AG04450 (cell line): Measurements from ENCODE around the gene PAWR. TPM values are rescaled to one million over a fixed set of nuclear protein-coding genes. Genes with fewer than 3 reads are reported as not detected.

Experiments
- CTCF ChIA-PET: fragments of 300-600, 350-600 bp; formaldehyde crosslinking; extraction: SDS; loops from one replicate; lab custom pipeline; 2022; ENCODE audit warnings: antibody characterized with exemption, inconsistent platforms; lab: Charles Lee
- POLR2A ChIA-PET: fragments of 350-600 bp; formaldehyde crosslinking; extraction: SDS; loops from one replicate; lab custom pipeline; 2021; ENCODE audit warnings: antibody characterized with exemption, inconsistent platforms; lab: Yijun Ruan, JAX
- DNase-seq: peaks from one replicate; pipeline ENCODE4 v3.0.0-alpha.2; 2011; ENCODE audit warnings: low read depth, low spot score
- H3K27ac ChIP-seq: one replicate; pipeline ENCODE4 v1.5.1; 2012; ENCODE audit warnings: low read depth, low read length, control low read depth
- H3K27me3 ChIP-seq: one replicate; pipeline ENCODE4 v1.6.0; 2012; ENCODE audit warnings: low read length; ENCODE audit not compliant: control insufficient read depth, insufficient read depth
- H3K4me3 ChIP-seq: 2 replicates; pipeline ENCODE4 v1.5.1; 2011; ENCODE audit warnings: mild to moderate bottlenecking, low read depth, low read length, control low read depth
- H3K9me3 ChIP-seq: 2 replicates; pipeline ENCODE4 v1.5.1; 2012; ENCODE audit warnings: low read length; ENCODE audit not compliant: control insufficient read depth, insufficient read depth
- polyA plus RNA-seq: library from polyadenylated mRNA; depleted of rRNA; stranded (reverse); fragments of >200 nt; gene quantifications from 2 replicates; pipeline ENCODE4 v1.2.3, GENCODE V29; 2011
- TF ChIP-seq, protein P1 (sequence below): IDR thresholded peaks from 2 replicates; pipeline ENCODE4 v1.5.1; 2011; ENCODE audit warnings: low read depth, low read length, control low read depth, inconsistent platforms

Gene PAWR
- polyA plus RNA-seq, 1 experiment = 15.7 TPM

DNA sequence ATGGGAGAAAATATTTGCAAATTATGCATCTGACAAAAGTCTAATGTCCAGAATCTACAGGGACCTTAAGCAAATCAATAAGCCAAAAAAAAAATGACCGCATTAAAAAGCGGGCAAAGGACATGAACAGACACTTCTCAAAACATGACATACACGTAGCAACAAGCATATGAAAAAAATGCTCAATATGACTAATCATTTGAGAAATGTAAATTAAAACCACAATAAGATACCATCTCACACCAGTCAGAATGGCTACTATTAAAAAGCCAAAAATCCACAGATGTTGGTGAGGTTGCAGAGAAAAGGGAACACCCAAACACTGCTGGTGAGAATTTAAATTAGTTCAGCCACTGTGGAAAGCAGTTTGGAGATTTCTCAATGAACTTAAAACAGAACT is 16.1 kb downstream of the PAWR start:
- no peak overlapping the region for H3K27ac ChIP-seq
- no peaks in the 10 kb centered on the region for H3K27me3 ChIP-seq
- peaks cover 5% of the 10 kb centered on the region for H3K9me3 ChIP-seq
- TF ChIP-seq, protein P1, sequence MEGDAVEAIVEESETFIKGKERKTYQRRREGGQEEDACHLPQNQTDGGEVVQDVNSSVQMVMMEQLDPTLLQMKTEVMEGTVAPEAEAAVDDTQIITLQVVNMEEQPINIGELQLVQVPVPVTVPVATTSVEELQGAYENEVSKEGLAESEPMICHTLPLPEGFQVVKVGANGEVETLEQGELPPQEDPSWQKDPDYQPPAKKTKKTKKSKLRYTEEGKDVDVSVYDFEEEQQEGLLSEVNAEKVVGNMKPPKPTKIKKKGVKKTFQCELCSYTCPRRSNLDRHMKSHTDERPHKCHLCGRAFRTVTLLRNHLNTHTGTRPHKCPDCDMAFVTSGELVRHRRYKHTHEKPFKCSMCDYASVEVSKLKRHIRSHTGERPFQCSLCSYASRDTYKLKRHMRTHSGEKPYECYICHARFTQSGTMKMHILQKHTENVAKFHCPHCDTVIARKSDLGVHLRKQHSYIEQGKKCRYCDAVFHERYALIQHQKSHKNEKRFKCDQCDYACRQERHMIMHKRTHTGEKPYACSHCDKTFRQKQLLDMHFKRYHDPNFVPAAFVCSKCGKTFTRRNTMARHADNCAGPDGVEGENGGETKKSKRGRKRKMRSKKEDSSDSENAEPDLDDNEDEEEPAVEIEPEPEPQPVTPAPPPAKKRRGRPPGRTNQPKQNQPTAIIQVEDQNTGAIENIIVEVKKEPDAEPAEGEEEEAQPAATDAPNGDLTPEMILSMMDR = no peak
- CTCF ChIA-PET = no interaction called here
- no peak overlapping the region for H3K4me3 ChIP-seq
- no peak for DNase-seq
- POLR2A ChIA-PET = no interaction called here

DNA sequence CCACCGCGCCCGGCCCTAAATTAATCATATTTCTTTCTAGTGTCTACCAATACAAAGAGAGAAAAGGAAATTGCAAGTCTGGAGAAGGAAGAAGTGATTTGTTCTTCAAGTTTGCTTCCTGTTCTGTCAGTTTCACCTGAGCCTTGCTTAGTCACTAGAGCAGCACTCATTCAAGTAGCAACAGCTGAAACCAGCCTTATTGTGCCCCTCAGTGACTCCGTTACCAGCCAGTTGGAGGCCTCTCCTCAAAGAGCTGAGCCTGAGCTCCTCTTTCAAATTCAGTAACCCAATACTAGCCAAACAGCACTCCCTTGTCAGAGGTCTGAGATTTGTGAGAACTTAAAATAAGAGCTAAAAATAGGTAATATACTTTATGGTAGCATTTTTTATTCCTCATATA is 17.4 kb downstream of the PAWR start:
- H3K27ac ChIP-seq = no peak overlapping the region
- H3K27me3 ChIP-seq = no peaks in the 10 kb centered on the region
- DNase-seq = no peak
- peaks cover 5% of the 10 kb centered on the region for H3K9me3 ChIP-seq
- CTCF ChIA-PET = no interaction called here
- TF ChIP-seq, protein P1 = no peak
- POLR2A ChIA-PET = no interaction called here
- no peak overlapping the region for H3K4me3 ChIP-seq

DNA sequence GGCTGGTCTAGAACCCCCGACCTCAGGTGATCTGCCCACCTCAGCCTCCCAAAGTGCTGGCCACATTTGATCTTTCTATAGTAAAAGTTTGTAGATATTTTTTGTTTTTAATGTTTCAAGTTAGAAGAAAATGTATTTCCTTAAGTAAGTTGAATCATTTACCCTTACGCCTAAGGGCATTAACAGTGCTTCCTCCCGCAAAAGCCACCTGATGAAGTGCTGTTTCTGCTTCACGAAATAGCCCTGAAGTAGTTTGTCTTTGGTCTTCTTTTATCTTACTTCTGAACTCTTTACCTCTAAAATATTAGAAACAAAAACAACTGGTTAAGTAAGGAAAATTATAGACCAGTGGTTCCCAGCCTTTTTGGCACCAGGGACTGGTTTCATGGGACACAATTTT is 22.7 kb downstream of the PAWR start:
- CTCF ChIA-PET = no interaction called here
- H3K27me3 ChIP-seq = no peaks in the 10 kb centered on the region
- peaks cover under 1% of the 10 kb centered on the region; the same call in 1 of the 2 replicates for H3K9me3 ChIP-seq
- H3K27ac ChIP-seq = no peak overlapping the region
- DNase-seq = no peak
- no peak overlapping the region for H3K4me3 ChIP-seq
- TF ChIP-seq, protein P1 = no peak
- POLR2A ChIA-PET = no interaction called here

DNA sequence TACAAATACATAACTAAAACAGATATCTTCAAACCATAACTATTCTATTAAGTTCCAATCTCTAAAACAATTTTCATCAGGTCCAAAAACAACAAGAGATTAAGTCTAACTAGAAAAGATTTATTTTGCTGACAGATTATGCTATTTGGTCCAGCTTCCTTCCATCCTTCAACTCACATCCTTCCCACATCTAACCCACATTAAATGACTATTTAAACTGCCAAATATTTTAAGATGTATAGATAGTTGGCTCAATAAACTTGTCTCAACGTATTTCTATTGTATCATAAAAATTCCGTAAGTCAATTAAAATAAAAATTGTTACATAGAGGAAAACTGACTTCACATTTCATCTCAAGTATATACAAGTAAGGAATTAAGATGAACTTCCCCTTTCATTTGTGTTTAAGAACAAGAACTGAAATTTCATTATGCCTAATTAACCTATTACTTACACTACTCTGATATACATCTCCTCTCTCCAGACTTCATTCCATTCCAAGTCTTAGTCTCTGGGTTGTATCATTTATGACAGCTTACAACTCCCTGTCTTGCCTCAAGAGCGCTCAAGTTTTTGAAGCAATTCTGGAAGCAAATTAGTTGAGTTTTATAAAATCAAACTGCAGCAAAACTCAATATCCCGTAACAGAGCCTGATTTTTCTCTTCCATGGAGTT is 25.4 kb downstream of the PAWR start:
- Histone ChIP-seq H3K4me3 (no peak overlapping the region), H3K27ac (no peak overlapping the region), H3K9me3 (no peaks in the 10 kb centered on the region), H3K27me3 (no peaks in the 10 kb centered on the region)
- ChIA-PET POLR2A (no interaction called here), CTCF (no interaction called here)
- no peak for DNase-seq
- TF ChIP-seq, protein P1 = no peak

DNA sequence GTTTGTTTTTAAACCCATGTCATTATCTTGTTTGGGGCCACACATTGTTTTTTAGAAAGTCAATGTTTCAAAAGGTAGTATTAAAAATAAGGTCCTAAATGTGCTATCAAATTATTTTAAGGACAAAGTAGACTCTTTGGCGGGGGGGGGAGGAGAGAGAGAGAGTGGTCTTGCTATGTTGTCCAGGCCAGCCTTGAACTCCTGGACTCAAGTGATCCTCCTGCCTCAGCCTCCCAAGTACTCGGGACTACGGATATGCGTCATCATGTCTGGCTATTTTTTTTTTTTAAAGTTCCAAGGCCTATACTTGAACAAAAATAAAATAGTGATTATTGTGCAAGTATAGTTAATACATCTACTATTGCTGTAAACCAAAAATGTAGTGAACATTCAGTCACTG is 26.2 kb downstream of the PAWR start:
- CTCF ChIA-PET = no interaction called here
- POLR2A ChIA-PET = no interaction called here
- H3K27me3 ChIP-seq = no peaks in the 10 kb centered on the region
- no peak overlapping the region for H3K27ac ChIP-seq
- no peak for DNase-seq
- H3K4me3 ChIP-seq = no peak overlapping the region
- H3K9me3 ChIP-seq = no peaks in the 10 kb centered on the region
- TF ChIP-seq, protein P1 = no peak
